ENCODE measurements around the gene LEPROT. TPM values are rescaled to one million over a fixed set of nuclear protein-coding genes. Genes with fewer than 3 reads are reported as not detected.

Gene LEPROT
- total RNA-seq, 1 experiment from 2014 or later: 18.1 TPM

DNA sequence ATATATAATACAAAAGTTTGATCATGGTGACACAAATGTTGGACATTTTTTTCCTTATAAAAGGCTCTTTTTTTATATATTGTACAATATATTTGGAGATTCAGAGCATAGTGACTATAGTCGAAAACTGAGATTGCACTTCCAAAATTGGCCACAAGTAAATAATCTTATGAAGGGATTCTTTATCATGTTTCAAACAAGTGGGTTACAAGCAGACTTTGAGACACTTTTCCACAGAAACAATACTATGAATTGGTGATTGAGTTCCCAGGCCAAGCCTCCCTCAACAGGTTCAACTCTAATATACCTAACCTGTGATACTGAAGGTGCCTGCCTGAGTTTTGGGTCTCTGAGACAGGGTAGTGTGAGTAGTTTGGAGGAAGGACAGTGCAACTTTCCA is 13.8 kb downstream of the LEPROT start:
- Mint-ChIP-seq H3K27ac (no peak overlapping the region), H3K9me3 (no peaks in the 10 kb centered on the region), H3K4me3 (no peak overlapping the region), H3K36me3 (no peaks in the 10 kb centered on the region), H3K27me3 (ENCODE audit: low read depth) (no peaks in the 10 kb centered on the region), H3K4me1 (peaks cover 39% of the 10 kb centered on the region)
- TF ChIP-seq ZNF138 (CRISPR knock-in tag; conservative IDR thresholded peaks at IDR 0.05) (no peak), NR3C1 (CRISPR knock-in tag; conservative IDR thresholded peaks at IDR 0.05; ENCODE audit: low read depth) (no peak), ZNF121 (CRISPR knock-in tag; IDR thresholded peaks at IDR 0.05) (no peak), GRHL2 (CRISPR knock-in tag; IDR thresholded peaks at IDR 0.05; ENCODE audit: insufficient replicate concordance, severe bottlenecking) (no peak), SMAD4 (CRISPR knock-in tag; IDR thresholded peaks at IDR 0.05) (no peak), RORB (CRISPR knock-in tag; IDR thresholded peaks at IDR 0.05) (no peak), CBFB (CRISPR knock-in tag; IDR thresholded peaks at IDR 0.05; ENCODE audit: low read depth) (no peak), ZNF416 (CRISPR knock-in tag; IDR thresholded peaks at IDR 0.05) (no peak), NFATC4 (CRISPR knock-in tag; IDR thresholded peaks at IDR 0.05) (no peak), OVOL2 (CRISPR knock-in tag; IDR thresholded peaks at IDR 0.05; ENCODE audit: borderline replicate concordance) (no peak), JAZF1 (CRISPR knock-in tag; IDR thresholded peaks at IDR 0.05) (no peak), GABPB1 (CRISPR knock-in tag; IDR thresholded peaks at IDR 0.05) (no peak), EMX1 (CRISPR knock-in tag; IDR thresholded peaks at IDR 0.05) (no peak), GTF2I (CRISPR knock-in tag; conservative IDR thresholded peaks at IDR 0.05) (no peak), FOXP1 (CRISPR knock-in tag; IDR thresholded peaks at IDR 0.05; ENCODE audit: borderline replicate concordance) (no peak)
- TF ChIP-seq, protein P1, sequence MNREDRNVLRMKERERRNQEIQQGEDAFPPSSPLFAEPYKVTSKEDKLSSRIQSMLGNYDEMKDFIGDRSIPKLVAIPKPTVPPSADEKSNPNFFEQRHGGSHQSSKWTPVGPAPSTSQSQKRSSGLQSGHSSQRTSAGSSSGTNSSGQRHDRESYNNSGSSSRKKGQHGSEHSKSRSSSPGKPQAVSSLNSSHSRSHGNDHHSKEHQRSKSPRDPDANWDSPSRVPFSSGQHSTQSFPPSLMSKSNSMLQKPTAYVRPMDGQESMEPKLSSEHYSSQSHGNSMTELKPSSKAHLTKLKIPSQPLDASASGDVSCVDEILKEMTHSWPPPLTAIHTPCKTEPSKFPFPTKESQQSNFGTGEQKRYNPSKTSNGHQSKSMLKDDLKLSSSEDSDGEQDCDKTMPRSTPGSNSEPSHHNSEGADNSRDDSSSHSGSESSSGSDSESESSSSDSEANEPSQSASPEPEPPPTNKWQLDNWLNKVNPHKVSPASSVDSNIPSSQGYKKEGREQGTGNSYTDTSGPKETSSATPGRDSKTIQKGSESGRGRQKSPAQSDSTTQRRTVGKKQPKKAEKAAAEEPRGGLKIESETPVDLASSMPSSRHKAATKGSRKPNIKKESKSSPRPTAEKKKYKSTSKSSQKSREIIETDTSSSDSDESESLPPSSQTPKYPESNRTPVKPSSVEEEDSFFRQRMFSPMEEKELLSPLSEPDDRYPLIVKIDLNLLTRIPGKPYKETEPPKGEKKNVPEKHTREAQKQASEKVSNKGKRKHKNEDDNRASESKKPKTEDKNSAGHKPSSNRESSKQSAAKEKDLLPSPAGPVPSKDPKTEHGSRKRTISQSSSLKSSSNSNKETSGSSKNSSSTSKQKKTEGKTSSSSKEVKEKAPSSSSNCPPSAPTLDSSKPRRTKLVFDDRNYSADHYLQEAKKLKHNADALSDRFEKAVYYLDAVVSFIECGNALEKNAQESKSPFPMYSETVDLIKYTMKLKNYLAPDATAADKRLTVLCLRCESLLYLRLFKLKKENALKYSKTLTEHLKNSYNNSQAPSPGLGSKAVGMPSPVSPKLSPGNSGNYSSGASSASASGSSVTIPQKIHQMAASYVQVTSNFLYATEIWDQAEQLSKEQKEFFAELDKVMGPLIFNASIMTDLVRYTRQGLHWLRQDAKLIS (CRISPR knock-in tag; IDR thresholded peaks at IDR 0.05; ENCODE audit: borderline replicate concordance): no peak
- TF ChIP-seq, protein P2, sequence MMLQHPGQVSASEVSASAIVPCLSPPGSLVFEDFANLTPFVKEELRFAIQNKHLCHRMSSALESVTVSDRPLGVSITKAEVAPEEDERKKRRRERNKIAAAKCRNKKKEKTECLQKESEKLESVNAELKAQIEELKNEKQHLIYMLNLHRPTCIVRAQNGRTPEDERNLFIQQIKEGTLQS (CRISPR knock-in tag; conservative IDR thresholded peaks at IDR 0.05): no peak
- TF ChIP-seq, protein P3, sequence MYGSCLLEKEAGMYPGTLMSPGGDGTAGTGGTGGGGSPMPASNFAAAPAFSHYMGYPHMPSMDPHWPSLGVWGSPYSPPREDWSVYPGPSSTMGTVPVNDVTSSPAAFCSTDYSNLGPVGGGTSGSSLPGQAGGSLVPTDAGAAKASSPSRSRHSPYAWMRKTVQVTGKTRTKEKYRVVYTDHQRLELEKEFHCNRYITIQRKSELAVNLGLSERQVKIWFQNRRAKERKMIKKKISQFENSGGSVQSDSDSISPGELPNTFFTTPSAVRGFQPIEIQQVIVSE (CRISPR knock-in tag; IDR thresholded peaks at IDR 0.05; ENCODE audit: borderline replicate concordance): no peak
- TF ChIP-seq, protein P4, sequence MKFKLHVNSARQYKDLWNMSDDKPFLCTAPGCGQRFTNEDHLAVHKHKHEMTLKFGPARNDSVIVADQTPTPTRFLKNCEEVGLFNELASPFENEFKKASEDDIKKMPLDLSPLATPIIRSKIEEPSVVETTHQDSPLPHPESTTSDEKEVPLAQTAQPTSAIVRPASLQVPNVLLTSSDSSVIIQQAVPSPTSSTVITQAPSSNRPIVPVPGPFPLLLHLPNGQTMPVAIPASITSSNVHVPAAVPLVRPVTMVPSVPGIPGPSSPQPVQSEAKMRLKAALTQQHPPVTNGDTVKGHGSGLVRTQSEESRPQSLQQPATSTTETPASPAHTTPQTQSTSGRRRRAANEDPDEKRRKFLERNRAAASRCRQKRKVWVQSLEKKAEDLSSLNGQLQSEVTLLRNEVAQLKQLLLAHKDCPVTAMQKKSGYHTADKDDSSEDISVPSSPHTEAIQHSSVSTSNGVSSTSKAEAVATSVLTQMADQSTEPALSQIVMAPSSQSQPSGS (CRISPR knock-in tag; IDR thresholded peaks at IDR 0.05; ENCODE audit: borderline replicate concordance, low read depth): no peak
- ATAC-seq (no peak), DNase-seq (ENCODE audit: low spot score) (no peak)
- ChIA-PET POLR2A (no interaction called here), CTCF (interaction anchor here (1.5 to 6.3 kb wide), 3 partner anchors 9 to 25 kb away, joined by 3 to 37 read pairs (median 7); no protein-coding TSS in a partner anchor)

DNA sequence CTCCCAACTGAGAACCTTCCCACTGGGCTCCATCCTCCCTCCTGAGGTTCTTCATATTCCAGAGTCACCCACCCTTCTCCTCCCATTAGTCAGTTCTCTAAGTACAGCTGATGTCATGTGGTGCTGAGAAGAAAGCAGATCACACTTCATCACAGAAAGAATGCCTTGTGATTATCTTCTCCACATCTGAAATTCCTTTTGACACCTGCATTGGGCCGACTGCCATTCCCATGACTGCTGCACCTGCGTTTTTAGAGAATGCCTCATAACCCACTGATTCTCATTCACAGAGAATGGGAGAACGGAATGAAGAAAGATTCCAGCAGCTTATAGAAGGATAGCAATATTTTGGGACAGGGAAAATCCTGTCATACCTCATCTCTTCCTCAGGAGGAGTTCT is 14.3 kb downstream of the LEPROT start:
- ChIA-PET CTCF (interaction anchor here (1.5 to 6.3 kb wide), 2 partner anchors 9 to 25 kb away, joined by 7 to 37 read pairs; no protein-coding TSS in a partner anchor), POLR2A (no interaction called here)
- H3K4me3 Mint-ChIP-seq: no peak overlapping the region
- peak overlapping the region; percentile 51; the same call in 1 of the 2 replicates for H3K27ac Mint-ChIP-seq
- ATAC-seq (no peak), DNase-seq (ENCODE audit: low spot score) (no peak)
- no peaks in the 10 kb centered on the region for H3K36me3 Mint-ChIP-seq
- TF ChIP-seq, protein P5, sequence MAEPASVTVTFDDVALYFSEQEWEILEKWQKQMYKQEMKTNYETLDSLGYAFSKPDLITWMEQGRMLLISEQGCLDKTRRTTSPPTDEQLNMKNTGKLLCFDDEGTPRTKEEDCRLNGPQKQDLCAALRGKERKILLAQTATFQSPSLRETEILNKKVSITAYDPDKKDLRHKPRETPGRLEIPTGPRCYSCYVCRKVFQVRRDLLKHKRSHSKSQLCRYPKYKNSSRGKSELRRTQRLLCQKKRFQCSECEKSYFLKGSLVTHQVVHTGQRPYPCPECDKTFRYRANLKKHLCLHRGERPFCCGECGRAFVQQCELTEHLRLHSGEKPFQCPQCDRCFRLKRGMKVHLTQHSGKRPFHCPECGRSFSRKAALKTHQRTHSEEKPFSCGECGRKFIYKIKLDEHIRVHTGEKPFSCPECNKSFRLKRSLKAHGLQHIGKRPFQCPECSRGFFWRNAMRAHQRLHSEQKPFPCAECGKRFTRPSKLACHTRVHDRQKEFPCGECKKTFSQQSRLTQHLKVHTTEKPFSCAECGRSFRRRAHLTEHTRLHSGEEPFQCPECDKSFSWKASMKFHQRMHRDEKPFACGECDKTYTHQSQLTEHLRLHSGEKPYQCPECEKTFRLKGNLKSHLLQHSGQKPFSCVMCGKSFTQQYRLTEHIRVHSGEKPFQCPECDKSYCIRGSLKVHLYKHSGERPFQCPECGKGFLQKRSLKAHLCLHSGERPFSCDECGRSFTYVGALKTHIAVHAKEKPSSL (CRISPR knock-in tag; conservative IDR thresholded peaks at IDR 0.05): no peak
- TF ChIP-seq MXD4 (CRISPR knock-in tag; IDR thresholded peaks at IDR 0.05; ENCODE audit: borderline replicate concordance) (no peak), NR2C2 (CRISPR knock-in tag; IDR thresholded peaks at IDR 0.05) (no peak)
- TF ChIP-seq, protein P6, sequence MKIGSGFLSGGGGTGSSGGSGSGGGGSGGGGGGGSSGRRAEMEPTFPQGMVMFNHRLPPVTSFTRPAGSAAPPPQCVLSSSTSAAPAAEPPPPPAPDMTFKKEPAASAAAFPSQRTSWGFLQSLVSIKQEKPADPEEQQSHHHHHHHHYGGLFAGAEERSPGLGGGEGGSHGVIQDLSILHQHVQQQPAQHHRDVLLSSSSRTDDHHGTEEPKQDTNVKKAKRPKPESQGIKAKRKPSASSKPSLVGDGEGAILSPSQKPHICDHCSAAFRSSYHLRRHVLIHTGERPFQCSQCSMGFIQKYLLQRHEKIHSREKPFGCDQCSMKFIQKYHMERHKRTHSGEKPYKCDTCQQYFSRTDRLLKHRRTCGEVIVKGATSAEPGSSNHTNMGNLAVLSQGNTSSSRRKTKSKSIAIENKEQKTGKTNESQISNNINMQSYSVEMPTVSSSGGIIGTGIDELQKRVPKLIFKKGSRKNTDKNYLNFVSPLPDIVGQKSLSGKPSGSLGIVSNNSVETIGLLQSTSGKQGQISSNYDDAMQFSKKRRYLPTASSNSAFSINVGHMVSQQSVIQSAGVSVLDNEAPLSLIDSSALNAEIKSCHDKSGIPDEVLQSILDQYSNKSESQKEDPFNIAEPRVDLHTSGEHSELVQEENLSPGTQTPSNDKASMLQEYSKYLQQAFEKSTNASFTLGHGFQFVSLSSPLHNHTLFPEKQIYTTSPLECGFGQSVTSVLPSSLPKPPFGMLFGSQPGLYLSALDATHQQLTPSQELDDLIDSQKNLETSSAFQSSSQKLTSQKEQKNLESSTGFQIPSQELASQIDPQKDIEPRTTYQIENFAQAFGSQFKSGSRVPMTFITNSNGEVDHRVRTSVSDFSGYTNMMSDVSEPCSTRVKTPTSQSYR (CRISPR knock-in tag; IDR thresholded peaks at IDR 0.05): no peak
- peaks cover 37% of the 10 kb centered on the region for H3K4me1 Mint-ChIP-seq
- H3K9me3 Mint-ChIP-seq: no peaks in the 10 kb centered on the region
- H3K27me3 Mint-ChIP-seq (ENCODE audit: low read depth): no peaks in the 10 kb centered on the region
